GM12878 (cell line): Measurements from ENCODE around the gene GCK. TPM values are rescaled to one million over a fixed set of nuclear protein-coding genes. Genes with fewer than 3 reads are reported as not detected.
A peak's percentile ranks its signal among the peaks of the same experiment; 100 is the strongest.

ENCODE experiments used
- ATAC-seq: fragments of 200-7000 bp; cut with Tn5 transposase; 3 replicates; pipeline ENCODE4 v1.9.1; 2020; ENCODE audit warnings: mild to moderate bottlenecking, moderate library complexity
- BruUV-seq: library from RNA; stranded (reverse); fragments of 400-500 nt; replicated peaks from 2 replicates; lab custom pipeline; 2021; lab: Mats Ljungman, UMichigan
- CTCF ChIA-PET: fragments of 300-600 bp; sonication (Branson Sonifier 250); formaldehyde crosslinking; extraction: SDS; loops from one replicate; lab custom pipeline; 2021; ENCODE audit warnings: inconsistent platforms; lab: Yijun Ruan, JAX
- POLR2A ChIA-PET: fragments of 350-600 bp; formaldehyde crosslinking; extraction: SDS; loops from one replicate; lab custom pipeline; 2021; ENCODE audit warnings: inconsistent platforms; lab: Charles Lee
- RAD21 ChIA-PET: fragments of 300-600 bp; sonication (Branson Sonifier 250); formaldehyde crosslinking; loops from one replicate; lab custom pipeline; 2023; ENCODE audit warnings: antibody characterized with exemption; ENCODE audit not compliant: unreplicated experiment; lab: Charles Lee
- SMC1A ChIA-PET: fragments of 300-600 bp; sonication (Branson Sonifier 250); formaldehyde crosslinking; loops from one replicate; lab custom pipeline; 2023; ENCODE audit not compliant: unreplicated experiment, uncharacterized antibody; lab: Charles Lee
- DNase-seq: peaks from one replicate; pipeline ENCODE4 v3.0.0-alpha.2; 2011; ENCODE audit warnings: low read depth, low spot score
- FAIRE-seq: peaks from 3 replicates; lab custom pipeline; 2011; peaks lifted over from hg19 to GRCh38; lab: Jason Lieb, UNC
- H2AFZ ChIP-seq: 2 replicates; pipeline ENCODE4 v1.6.0; 2011; ENCODE audit warnings: low read depth, low read length, control low read depth; ENCODE audit not compliant: control insufficient read depth
- H3K27ac ChIP-seq: 2 replicates; pipeline ENCODE4 v1.5.1; 2011; ENCODE audit warnings: control low read depth; ENCODE audit not compliant: control insufficient read depth, insufficient read depth
- H3K27me3 ChIP-seq, 2 experiments: replicated peaks in 1 of 2; 2 replicates each; pipeline versions ENCODE4 v1.6.0 to v1.6.1; 2011; ENCODE audit warnings: low read length in 1 of 2; ENCODE audit not compliant: control insufficient read depth in 2 of 2, insufficient read depth in 2 of 2
- H3K36me3 ChIP-seq, 2 experiments: 2 replicates each; pipeline ENCODE4 v1.5.1; 2011; ENCODE audit warnings: low read length in 1 of 2; ENCODE audit not compliant: control insufficient read depth in 2 of 2, insufficient read depth in 2 of 2
- H3K4me1 ChIP-seq: 2 replicates; pipeline ENCODE4 v1.6.1; 2011; ENCODE audit warnings: mild to moderate bottlenecking, low read length, moderate library complexity, mixed read lengths; ENCODE audit not compliant: control insufficient read depth, insufficient read depth
- H3K4me2 ChIP-seq: 2 replicates; pipeline ENCODE4 v1.6.0; 2011; ENCODE audit warnings: control low read depth; ENCODE audit not compliant: control insufficient read depth, insufficient read depth
- H3K4me3 ChIP-seq: fragments of 200-600 bp; sonication (generic); 2 replicates; pipeline ENCODE4 v1.5.1; 2016
- H3K79me2 ChIP-seq: 2 replicates; pipeline ENCODE4 v1.6.0; 2011; ENCODE audit warnings: low read length; ENCODE audit not compliant: control insufficient read depth, insufficient read depth
- H3K9ac ChIP-seq: 2 replicates; pipeline ENCODE4 v1.8.0; 2011; ENCODE audit warnings: low read length, control low read depth, mixed read lengths; ENCODE audit not compliant: control insufficient read depth, insufficient read depth
- H3K9me3 ChIP-seq: replicated peaks from 3 replicates; pipeline ENCODE4 v1.5.1; 2011; ENCODE audit warnings: mild to moderate bottlenecking, low read length; ENCODE audit not compliant: control insufficient read depth, insufficient read depth
- H4K20me1 ChIP-seq: 2 replicates; pipeline ENCODE4 v1.6.0; 2011; ENCODE audit not compliant: control insufficient read depth, insufficient read depth
- CBFB ChIP-seq: IDR thresholded peaks from 2 replicates; pipeline ENCODE4 v1.6.1; 2016; ENCODE audit warnings: antibody characterized with exemption, low read depth
- JUNB ChIP-seq: IDR thresholded peaks from 2 replicates; pipeline ENCODE4 v1.6.1; 2016; ENCODE audit warnings: antibody characterized with exemption, mild to moderate bottlenecking
- MXI1 ChIP-seq: fragments of 150-350 bp; IDR thresholded peaks from 2 replicates; pipeline ENCODE4 v1.6.1; 2011; ENCODE audit warnings: low read depth, mild to moderate bottlenecking, inconsistent platforms, low read length, improper control_type of control experiment
- POLR2A ChIP-seq: IDR thresholded peaks from 2 replicates; pipeline ENCODE4 v1.6.1; 2011; ENCODE audit warnings: low read depth, mild to moderate bottlenecking, low read length
- POU2F2 ChIP-seq: IDR thresholded peaks from 3 replicates; pipeline ENCODE4 v1.6.1; 2011; ENCODE audit warnings: low read depth, mild to moderate bottlenecking, low read length, borderline replicate concordance
- SP1 ChIP-seq: IDR thresholded peaks from one replicate; pipeline ENCODE4 v1.6.1; 2011; ENCODE audit warnings: low read depth, low read length
- ZNF384 ChIP-seq: IDR thresholded peaks from 2 replicates; pipeline ENCODE4 v1.6.1; 2012; ENCODE audit warnings: low read depth, mild to moderate bottlenecking, low read length, improper control_type of control experiment, borderline replicate concordance
- WGBS: methylation state at CpG from one replicate; pipeline ENCODE4 v1.1.6; 2016; ENCODE audit warnings: low lambda C conversion rate; ENCODE audit not compliant: insufficient replicate concordance, insufficient coverage; ENCODE audit errors: missing lambda C conversion rate; 5-methylcytosine and 5-hydroxymethylcytosine counted together
- in situ Hi-C: fragments of 300-500 bp; cut with MboI; formaldehyde crosslinking; loops from 9 replicates; pipeline ENCODE4 v1.14.3; 2018; ENCODE audit warnings: mixed read lengths
- intact Hi-C: fragments of 100-400 bp; cut with micrococcal nuclease; formaldehyde crosslinking; loops from one replicate; pipeline ENCODE4 v1.14.2; 2022; ENCODE audit not compliant: unreplicated experiment
- polyA plus RNA-seq, 11 experiments: library from polyadenylated mRNA; depleted of rRNA in 4 of 11; unstranded in 6 of 11; stranded (reverse) in 5 of 11; fragments of >200 nt; fragmentation: Nextera tagmentation in 4 of 11; fragmentation: Illumina TruSeq in 1 of 11; extraction: Ambion mirVana in 4 of 11; extraction: Trizol in 1 of 11; gene quantifications; 1 replicate in 1 of 11; 2 replicates in 10 of 11; pipeline versions ENCODE4 v1.2.1 to v1.2.3, GENCODE V29; 2011 to 2016; ENCODE audit warnings: inconsistent platforms in 2 of 11, missing spikeins in 2 of 11, low read depth in 1 of 11
- total RNA-seq, 4 experiments: library from RNA; depleted of rRNA in 3 of 4; stranded (reverse); fragments of >200 nt in 3 of 4; fragmentation: Illumina TruSeq in 1 of 4; extraction: Trizol in 1 of 4; gene quantifications; 2 replicates each; pipeline versions ENCODE4 v1.2.1 to v1.2.3, GENCODE V29; 2013 to 2021

GCK gene
- total and polyA plus RNA-seq, 10 of the 15 experiments (the other 5 are each of a cell fraction or from before 2014, with no cell fraction given), result 0.06 to 0.16 TPM; not detected in 8

DNA sequence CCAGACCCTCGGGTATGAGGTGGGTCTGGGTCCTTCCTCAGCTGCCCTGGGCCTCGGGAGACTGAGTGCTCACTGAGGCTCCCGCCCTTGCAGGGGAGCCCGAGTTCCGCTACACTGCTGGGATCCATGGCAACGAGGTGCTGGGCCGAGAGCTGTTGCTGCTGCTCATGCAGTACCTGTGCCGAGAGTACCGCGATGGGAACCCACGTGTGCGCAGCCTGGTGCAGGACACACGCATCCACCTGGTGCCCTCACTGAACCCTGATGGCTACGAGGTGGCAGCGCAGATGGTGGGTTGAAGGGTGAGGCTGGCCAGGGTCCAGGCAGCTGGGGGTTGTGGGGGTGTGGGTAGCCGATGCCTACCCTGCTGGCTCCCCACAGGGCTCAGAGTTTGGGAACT, 77.5 kb downstream of the GCK start:
- 31% methylated on average over 16 of the region's 16 CpGs for WGBS
- intact Hi-C loops, result no loop called here
- BruUV-seq, result no TSS peak
- H3K27me3 ChIP-seq, result no peaks in the 10 kb centered on the region; a peak in 1 of 4 replicates
- DNase-seq (no peak), FAIRE-seq (no peak), ATAC-seq (no peak)
- H3K9ac ChIP-seq, result no peak overlapping the region
- in situ Hi-C loops, result no loop called here
- H3K4me1 ChIP-seq, result no peaks in the 10 kb centered on the region
- H3K9me3 ChIP-seq, result no peaks in the 10 kb centered on the region
- POLR2A ChIA-PET, result no interaction called here
- SMC1A ChIA-PET, result no interaction called here
- H3K79me2 ChIP-seq, result no peaks in the 10 kb centered on the region
- RAD21 ChIA-PET, result no interaction called here
- H3K4me2 ChIP-seq, result no peak overlapping the region
- H3K36me3 ChIP-seq, result peaks cover 5 to 6% of the 10 kb centered on the region in 2 experiments; a peak in 2 of 4 replicates
- no peak overlapping the region for H3K27ac ChIP-seq
- H3K4me3 ChIP-seq, result no peak overlapping the region
- TF ChIP-seq POLR2A (0 out of 2 replicates have a peak, but pooled peaks have one; percentile 38), ZNF384 (no peak), MXI1 (no peak)
- CTCF ChIA-PET, result no interaction called here
- no peaks in the 10 kb centered on the region for H4K20me1 ChIP-seq
- H2AFZ ChIP-seq, result no peak overlapping the region

- Histone ChIP-seq H3K4me3 (no peak overlapping the region), H3K9ac (no peak overlapping the region), H3K9me3 (no peaks in the 10 kb centered on the region), H3K4me1 (no peaks in the 10 kb centered on the region), H3K36me3 (peaks cover 0 to 6% of the 10 kb centered on the region in 2 experiments; a peak in 2 of 4 replicates), H3K4me2 (no peak overlapping the region), H2AFZ (no peak overlapping the region), H3K79me2 (no peaks in the 10 kb centered on the region), H3K27me3 (peaks cover under 1 to 2% of the 10 kb centered on the region in 2 experiments), H3K27ac (no peak overlapping the region), H4K20me1 (no peaks in the 10 kb centered on the region)
- ChIA-PET CTCF (interaction anchor here (1.1 kb wide), 1 partner anchor 85 kb away, joined by 3 read pairs; no protein-coding TSS in a partner anchor), SMC1A (no interaction called here), RAD21 (no interaction called here), POLR2A (interaction anchor here (0.9 kb wide), 1 partner anchor 12 kb away, joined by 3 read pairs; the partner anchor contains the start of gene POLD2)
- intact Hi-C loops (no loop called here), in situ Hi-C loops (no loop called here)
- FAIRE-seq (no peak), DNase-seq (no peak), ATAC-seq (no peak)
- TF ChIP-seq JUNB (no peak), SP1 (no peak), POU2F2 (no peak), CBFB (no peak)
- no TSS peak for BruUV-seq
- 43% methylated on average over 27 of the region's 27 CpGs for WGBS
Measured at GRCh38 chr7:44110719-44111635, 78.3 kb downstream of the GCK start.
